Endothelial cell of umbilical vein (primary cell): ENCODE results near the gene TRIM14. TPM values are rescaled to one million over a fixed set of nuclear protein-coding genes. Genes with fewer than 3 reads are reported as not detected.

ENCODE experiments used
- BruUV-seq: library from RNA; stranded (reverse); fragments of 400-500 nt; replicated peaks from 2 replicates; lab custom pipeline; 2021; lab: Mats Ljungman, UMichigan
- CTCF ChIA-PET: fragments of 300-600, 350-600 bp; sonication (Branson Sonifier 250); formaldehyde crosslinking; loops from one replicate; lab custom pipeline; 2021; ENCODE audit warnings: antibody characterized with exemption, inconsistent platforms; lab: Charles Lee
- POLR2A ChIA-PET: fragments of 300-600, 350-600 bp; sonication (Branson Sonifier 250); formaldehyde crosslinking; loops from one replicate; lab custom pipeline; 2021; ENCODE audit warnings: antibody characterized with exemption, inconsistent platforms; lab: Charles Lee
- DNase-seq: peaks from one replicate; pipeline ENCODE4 v3.0.0-alpha.2; 2011; ENCODE audit warnings: low read depth, low spot score
- FAIRE-seq: peaks from 2 replicates; lab custom pipeline; 2011; peaks lifted over from hg19 to GRCh38; lab: Jason Lieb, UNC
- H2AFZ ChIP-seq: 2 replicates; pipeline ENCODE4 v1.6.0; 2012; ENCODE audit warnings: low read depth, low read length, control low read depth, inconsistent platforms
- H3K27ac ChIP-seq: 2 replicates; pipeline ENCODE4 v1.5.1; 2011; ENCODE audit warnings: low read depth, mild to moderate bottlenecking, control low read depth, low read length, moderate library complexity; ENCODE audit not compliant: insufficient read depth
- H3K27me3 ChIP-seq, 2 experiments: 2 replicates each; pipeline versions ENCODE4 v1.6.0 to v1.6.1; 2011; ENCODE audit warnings: low read length in 2 of 2, mixed read lengths in 1 of 2; ENCODE audit not compliant: control insufficient read depth in 2 of 2, insufficient read depth in 2 of 2
- H3K36me3 ChIP-seq, 2 experiments: 2 replicates in 1 of 2; 3 replicates in 1 of 2; pipeline ENCODE4 v1.5.1; 2011; ENCODE audit warnings: low read length in 2 of 2, mild to moderate bottlenecking in 1 of 2, moderate library complexity in 1 of 2; ENCODE audit not compliant: control insufficient read depth in 2 of 2, insufficient read depth in 2 of 2; ENCODE audit errors: extremely low read depth in 1 of 2
- H3K4me1 ChIP-seq: 3 replicates; pipeline ENCODE4 v1.5.1; 2011; ENCODE audit warnings: mild to moderate bottlenecking, low read length; ENCODE audit not compliant: control insufficient read depth, insufficient read depth; ENCODE audit errors: extremely low read depth
- H3K4me2 ChIP-seq: 2 replicates; pipeline ENCODE4 v1.6.1; 2011; ENCODE audit warnings: low read length, control low read depth, mixed read lengths; ENCODE audit not compliant: insufficient read depth
- H3K4me3 ChIP-seq, 3 experiments: fragments of 200-600 bp in 1 of 3; sonication (generic), shearing (Covaris generic) in 1 of 3; replicated peaks in 1 of 3; 2 replicates each; pipeline ENCODE4 v1.5.1; 2011 to 2016; ENCODE audit warnings: control low read depth in 3 of 3, low read length in 3 of 3, mild to moderate bottlenecking in 2 of 3, inconsistent platforms in 1 of 3, low read depth in 1 of 3, moderate library complexity in 1 of 3; ENCODE audit not compliant: insufficient read depth in 1 of 3
- H3K79me2 ChIP-seq: 2 replicates; pipeline ENCODE4 v1.6.0; 2012; ENCODE audit warnings: low read length, inconsistent platforms; ENCODE audit not compliant: control insufficient read depth, insufficient read depth
- H3K9ac ChIP-seq: replicated peaks from 2 replicates; pipeline ENCODE3; 2011; ENCODE audit warnings: low read length, control low read depth; ENCODE audit not compliant: insufficient read depth; ENCODE audit errors: extremely low read depth
- H3K9me1 ChIP-seq: replicated peaks from 3 replicates; pipeline ENCODE4 v1.6.0; 2011; ENCODE audit warnings: mild to moderate bottlenecking, low read length; ENCODE audit not compliant: control insufficient read depth, insufficient read depth; ENCODE audit errors: extremely low read depth
- H3K9me3 ChIP-seq: replicated peaks from 2 replicates; pipeline ENCODE4 v1.5.1; 2012; ENCODE audit warnings: low read length, inconsistent platforms; ENCODE audit not compliant: control insufficient read depth, insufficient read depth
- H4K20me1 ChIP-seq: replicated peaks from 2 replicates; pipeline ENCODE3; 2011; ENCODE audit warnings: mild to moderate bottlenecking, low read length; ENCODE audit not compliant: control insufficient read depth, insufficient read depth; ENCODE audit errors: extremely low read depth
- EZH2 ChIP-seq: IDR thresholded peaks from 2 replicates; pipeline ENCODE4 v1.6.1; 2012; ENCODE audit warnings: borderline replicate concordance, low read depth, mild to moderate bottlenecking, moderate library complexity, low read length, inconsistent platforms; ENCODE audit not compliant: severe bottlenecking
- FOS ChIP-seq: IDR thresholded peaks from 2 replicates; pipeline ENCODE4 v1.6.1; 2011; ENCODE audit warnings: mild to moderate bottlenecking, low read length, moderate library complexity, borderline replicate concordance; ENCODE audit not compliant: insufficient read depth
- GATA2 ChIP-seq: IDR thresholded peaks from 2 replicates; pipeline ENCODE4 v1.7.0; 2011; ENCODE audit warnings: low read depth, mild to moderate bottlenecking, moderate library complexity, mixed read lengths, low read length; ENCODE audit not compliant: insufficient read length, insufficient read depth
- JUN ChIP-seq: IDR thresholded peaks from 2 replicates; pipeline ENCODE4 v1.6.1; 2011; ENCODE audit warnings: borderline replicate concordance, low read depth; ENCODE audit not compliant: insufficient read length, insufficient read depth
- MYC ChIP-seq: IDR thresholded peaks from one replicate; pipeline ENCODE4 v1.6.1; 2011; ENCODE audit warnings: mild to moderate bottlenecking, low read depth, low read length
- POLR2A ChIP-seq: IDR thresholded peaks from 2 replicates; pipeline ENCODE4 v1.6.1; 2012; ENCODE audit warnings: low read depth, mild to moderate bottlenecking, control low read depth, low read length
- POLR2AphosphoS5 ChIP-seq: IDR thresholded peaks from 2 replicates; pipeline ENCODE4 v1.6.1; 2012; ENCODE audit warnings: low read depth, mild to moderate bottlenecking, control low read depth, low read length, moderate library complexity; ENCODE audit not compliant: insufficient read depth
- dilution Hi-C: fragments of 300-500 bp; cut with MboI; formaldehyde crosslinking; loops from one replicate; pipeline ENCODE4 v1.15.0; 2019; ENCODE audit warnings: low sequenced_read_pairs; ENCODE audit not compliant: extremely low pct_ligation_motif_present
- intact Hi-C: fragments of 100-400 bp; cut with micrococcal nuclease; formaldehyde crosslinking; loops from one replicate; pipeline ENCODE4 v1.10.0; 2022
- polyA plus RNA-seq, 4 experiments: library from polyadenylated mRNA; depleted of rRNA in 3 of 4; stranded (reverse) in 3 of 4; unstranded in 1 of 4; fragments of >200 nt; gene quantifications; 2 replicates each; pipeline versions ENCODE4 v1.2.1 to v1.2.3, GENCODE V29; 2011 to 2012; ENCODE audit warnings: missing spikeins in 1 of 4
- total RNA-seq: library from RNA; stranded (reverse); gene quantifications from 2 replicates; pipeline ENCODE4 v1.2.3, GENCODE V29; 2021
- TF ChIP-seq, protein P1 (sequence below), 2 donors: IDR thresholded peaks; 1 replicate in 1 of 2; 2 replicates in 1 of 2; pipeline ENCODE4 v1.5.1; 2011; ENCODE audit warnings: low read length in 2 of 2, mild to moderate bottlenecking in 2 of 2, moderate library complexity in 2 of 2, control low read depth in 1 of 2, inconsistent platforms in 1 of 2, low read depth in 1 of 2; ENCODE audit not compliant: insufficient read depth in 1 of 2; ENCODE audit errors: extremely low read depth in 1 of 2
- TF ChIP-seq, protein P2 (sequence below): IDR thresholded peaks from 2 replicates; pipeline ENCODE4 v1.6.1; 2011; ENCODE audit not compliant: insufficient read depth, insufficient read length

TRIM14 gene
- total and polyA plus RNA-seq, 2 donors (not counting 3 experiments of a cell fraction or from before 2014, with no cell fraction given) = 4.8 to 10.7 TPM

DNA sequence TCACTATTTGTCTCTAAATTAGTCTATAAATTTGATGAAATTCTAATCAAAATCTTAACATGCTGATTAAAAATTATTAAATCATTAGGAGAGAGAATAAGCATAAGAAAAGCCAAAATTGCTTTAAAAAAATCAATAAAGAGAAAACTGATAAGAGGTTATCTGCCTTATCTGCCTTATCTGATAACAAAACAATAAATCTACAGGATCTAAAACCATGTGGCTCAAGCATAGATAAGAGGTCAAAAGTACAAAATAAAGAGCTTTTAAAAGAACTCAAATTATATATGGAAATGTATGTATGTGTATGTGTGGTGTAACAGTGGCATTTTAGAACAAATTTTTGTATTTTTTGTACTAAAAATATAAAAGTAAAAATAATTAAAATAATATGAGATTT, 18.6 kb downstream of the TRIM14 start:
- ChIA-PET CTCF (interaction anchor here (1.5 kb wide), 1 partner anchor 18 kb away, joined by 4 read pairs; the partner anchor contains the start of gene TRIM14), POLR2A (no interaction called here)
- Histone ChIP-seq H3K4me3 (no peak overlapping the region), H3K36me3 (no peaks in the 10 kb centered on the region), H4K20me1 (no peaks in the 10 kb centered on the region), H2AFZ (no peak overlapping the region), H3K27ac (no peak overlapping the region), H3K9ac (no peak overlapping the region), H3K9me1 (no peaks in the 10 kb centered on the region), H3K9me3 (no peaks in the 10 kb centered on the region), H3K79me2 (no peaks in the 10 kb centered on the region), H3K27me3 (no peaks in the 10 kb centered on the region), H3K4me1 (no peaks in the 10 kb centered on the region), H3K4me2 (no peak overlapping the region)
- FAIRE-seq (no peak), DNase-seq (no peak)
- dilution Hi-C loops = no loop called here
- intact Hi-C loops = no loop called here
- BruUV-seq = no TSS peak
- no peak for TF ChIP-seq POLR2A
- TF ChIP-seq, protein P1, sequence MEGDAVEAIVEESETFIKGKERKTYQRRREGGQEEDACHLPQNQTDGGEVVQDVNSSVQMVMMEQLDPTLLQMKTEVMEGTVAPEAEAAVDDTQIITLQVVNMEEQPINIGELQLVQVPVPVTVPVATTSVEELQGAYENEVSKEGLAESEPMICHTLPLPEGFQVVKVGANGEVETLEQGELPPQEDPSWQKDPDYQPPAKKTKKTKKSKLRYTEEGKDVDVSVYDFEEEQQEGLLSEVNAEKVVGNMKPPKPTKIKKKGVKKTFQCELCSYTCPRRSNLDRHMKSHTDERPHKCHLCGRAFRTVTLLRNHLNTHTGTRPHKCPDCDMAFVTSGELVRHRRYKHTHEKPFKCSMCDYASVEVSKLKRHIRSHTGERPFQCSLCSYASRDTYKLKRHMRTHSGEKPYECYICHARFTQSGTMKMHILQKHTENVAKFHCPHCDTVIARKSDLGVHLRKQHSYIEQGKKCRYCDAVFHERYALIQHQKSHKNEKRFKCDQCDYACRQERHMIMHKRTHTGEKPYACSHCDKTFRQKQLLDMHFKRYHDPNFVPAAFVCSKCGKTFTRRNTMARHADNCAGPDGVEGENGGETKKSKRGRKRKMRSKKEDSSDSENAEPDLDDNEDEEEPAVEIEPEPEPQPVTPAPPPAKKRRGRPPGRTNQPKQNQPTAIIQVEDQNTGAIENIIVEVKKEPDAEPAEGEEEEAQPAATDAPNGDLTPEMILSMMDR (IDR thresholded peaks at IDR 0.05; ENCODE audit: extremely low read depth in 1 of 2, insufficient read depth in 1 of 2, low read depth in 1 of 2, low read length in 2 of 2) = no peak
- no peak for TF ChIP-seq MYC
- no peak for TF ChIP-seq GATA2
- TF ChIP-seq EZH2 = no peak
- TF ChIP-seq, protein P2, sequence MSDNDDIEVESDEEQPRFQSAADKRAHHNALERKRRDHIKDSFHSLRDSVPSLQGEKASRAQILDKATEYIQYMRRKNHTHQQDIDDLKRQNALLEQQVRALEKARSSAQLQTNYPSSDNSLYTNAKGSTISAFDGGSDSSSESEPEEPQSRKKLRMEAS = no peak
- TF ChIP-seq POLR2AphosphoS5 = no peak
- TF ChIP-seq FOS = no peak
- TF ChIP-seq JUN = no peak
